ENCODE results near the gene SDC4.

DNA sequence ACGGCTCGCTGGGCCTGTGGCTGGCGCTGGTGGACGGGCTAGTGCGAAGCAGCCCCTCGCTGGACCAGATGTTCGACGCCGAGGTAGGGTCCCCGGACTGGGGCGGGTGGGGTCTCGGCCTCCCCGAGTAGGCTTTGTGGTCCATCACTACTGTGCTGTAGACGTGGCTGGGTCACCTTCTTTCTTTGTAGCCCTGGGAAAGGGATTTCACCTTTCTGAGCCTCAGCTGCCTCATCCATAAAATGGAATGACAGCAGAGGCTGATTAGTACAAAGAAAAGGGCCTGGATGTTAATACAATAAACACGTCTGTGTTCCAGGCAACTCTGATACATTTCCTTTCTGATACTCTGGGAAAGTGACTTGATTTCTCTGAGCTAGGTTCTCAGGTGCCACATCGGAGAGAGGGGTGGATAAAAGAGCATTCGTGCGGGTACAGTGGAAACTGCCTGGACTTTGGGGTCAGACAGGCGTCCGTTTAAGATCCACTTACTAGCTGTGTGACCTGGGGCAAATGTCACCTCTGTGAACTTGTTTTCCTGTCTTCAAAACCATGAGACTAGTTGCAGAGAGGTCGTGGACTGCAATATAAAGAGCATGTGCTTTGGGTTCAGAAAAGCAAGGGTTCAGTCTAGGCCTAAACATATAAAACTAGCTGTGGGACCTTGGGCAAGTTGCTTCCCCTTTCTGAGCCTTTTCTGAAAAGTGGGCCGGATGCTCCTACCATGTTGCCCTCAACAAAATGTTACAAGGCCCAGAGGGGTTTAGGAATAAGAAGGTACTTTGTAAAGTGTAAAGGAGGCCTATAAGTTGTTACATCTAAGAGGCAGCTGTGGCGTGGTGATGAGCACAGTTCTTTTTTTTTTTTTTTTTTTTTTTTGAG is 15.6 kb upstream of the SDC4 start:
- TF ChIP-seq, protein P1, sequence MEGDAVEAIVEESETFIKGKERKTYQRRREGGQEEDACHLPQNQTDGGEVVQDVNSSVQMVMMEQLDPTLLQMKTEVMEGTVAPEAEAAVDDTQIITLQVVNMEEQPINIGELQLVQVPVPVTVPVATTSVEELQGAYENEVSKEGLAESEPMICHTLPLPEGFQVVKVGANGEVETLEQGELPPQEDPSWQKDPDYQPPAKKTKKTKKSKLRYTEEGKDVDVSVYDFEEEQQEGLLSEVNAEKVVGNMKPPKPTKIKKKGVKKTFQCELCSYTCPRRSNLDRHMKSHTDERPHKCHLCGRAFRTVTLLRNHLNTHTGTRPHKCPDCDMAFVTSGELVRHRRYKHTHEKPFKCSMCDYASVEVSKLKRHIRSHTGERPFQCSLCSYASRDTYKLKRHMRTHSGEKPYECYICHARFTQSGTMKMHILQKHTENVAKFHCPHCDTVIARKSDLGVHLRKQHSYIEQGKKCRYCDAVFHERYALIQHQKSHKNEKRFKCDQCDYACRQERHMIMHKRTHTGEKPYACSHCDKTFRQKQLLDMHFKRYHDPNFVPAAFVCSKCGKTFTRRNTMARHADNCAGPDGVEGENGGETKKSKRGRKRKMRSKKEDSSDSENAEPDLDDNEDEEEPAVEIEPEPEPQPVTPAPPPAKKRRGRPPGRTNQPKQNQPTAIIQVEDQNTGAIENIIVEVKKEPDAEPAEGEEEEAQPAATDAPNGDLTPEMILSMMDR (optimal IDR thresholded peaks at IDR 0.05 in 1 of 3, IDR thresholded peaks at IDR 0.05 in 1 of 3, conservative IDR thresholded peaks at IDR 0.05 in 1 of 3; ENCODE audit: extremely low read depth in 1 of 3, insufficient read depth in 2 of 3, low read length in 3 of 3) = no peak
- TF ChIP-seq EZH2 (IDR thresholded peaks at IDR 0.05; ENCODE audit: low read length) = no peak
